Duodenal mucosa (tissue), 2 donors: ENCODE measurements around the gene TNS3.

ENCODE experiments used
- H3K27ac ChIP-seq: one replicate; pipeline ENCODE4 v1.7.0; 2013; ENCODE audit warnings: low read depth, low read length
- H3K27me3 ChIP-seq, 2 donors: one replicate each; pipeline ENCODE4 v1.7.0; 2013; ENCODE audit warnings: low read length in 2 of 2, control low read depth in 1 of 2; ENCODE audit not compliant: insufficient read depth in 2 of 2, control insufficient read depth in 1 of 2
- H3K36me3 ChIP-seq, 2 donors: one replicate each; pipeline ENCODE4 v1.7.0; 2013; ENCODE audit warnings: low read length in 2 of 2, control low read depth in 1 of 2; ENCODE audit not compliant: insufficient read depth in 2 of 2, control insufficient read depth in 1 of 2
- H3K4me1 ChIP-seq, 2 donors: one replicate each; pipeline ENCODE4 v1.7.0; 2013; ENCODE audit warnings: low read length in 2 of 2, control low read depth in 1 of 2; ENCODE audit not compliant: insufficient read depth in 2 of 2, control insufficient read depth in 1 of 2
- H3K4me3 ChIP-seq, 2 donors: one replicate each; pipeline ENCODE4 v1.7.0; 2013; ENCODE audit warnings: low read length in 2 of 2, low read depth in 1 of 2
- H3K9ac ChIP-seq, 2 donors: one replicate each; pipeline ENCODE4 v1.7.0; 2013; ENCODE audit warnings: low read length in 2 of 2, low read depth in 1 of 2
- H3K9me3 ChIP-seq, 2 donors: one replicate each; pipeline ENCODE4 v1.7.0; 2013; ENCODE audit warnings: low read length in 2 of 2, control low read depth in 1 of 2; ENCODE audit not compliant: control insufficient read depth in 1 of 2

The TNS3 gene

DNA sequence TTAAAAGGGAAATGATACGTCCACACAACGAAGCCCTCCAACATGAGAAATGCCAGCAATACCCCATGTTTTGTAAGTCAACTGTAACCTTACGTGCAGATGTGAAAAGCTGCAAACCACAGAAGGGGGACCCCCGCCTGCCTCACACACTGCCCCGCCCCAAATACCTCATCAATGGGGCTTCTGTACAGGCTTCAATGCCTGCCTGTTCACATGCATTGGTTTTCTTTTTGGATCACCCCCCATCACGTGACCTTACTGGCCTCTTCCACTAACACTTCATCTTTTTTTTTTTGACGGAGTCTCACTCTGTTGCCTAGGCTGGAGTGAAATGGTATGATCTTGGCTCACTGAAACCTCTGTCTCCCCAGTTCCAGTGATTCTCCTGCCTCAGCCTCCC, 224.0 kb downstream of the TNS3 start:
- no peaks in the 10 kb centered on the region for H3K9me3 ChIP-seq
- H3K4me3 ChIP-seq, result no peak overlapping the region
- H3K36me3 ChIP-seq, result peaks cover 3 to 30% of the 10 kb centered on the region in 2 donors
- H3K27me3 ChIP-seq, result no peaks in the 10 kb centered on the region
- H3K27ac ChIP-seq, result no peak overlapping the region
- peaks cover 29 to 33% of the 10 kb centered on the region in 2 donors for H3K4me1 ChIP-seq
- no peak overlapping the region for H3K9ac ChIP-seq

DNA sequence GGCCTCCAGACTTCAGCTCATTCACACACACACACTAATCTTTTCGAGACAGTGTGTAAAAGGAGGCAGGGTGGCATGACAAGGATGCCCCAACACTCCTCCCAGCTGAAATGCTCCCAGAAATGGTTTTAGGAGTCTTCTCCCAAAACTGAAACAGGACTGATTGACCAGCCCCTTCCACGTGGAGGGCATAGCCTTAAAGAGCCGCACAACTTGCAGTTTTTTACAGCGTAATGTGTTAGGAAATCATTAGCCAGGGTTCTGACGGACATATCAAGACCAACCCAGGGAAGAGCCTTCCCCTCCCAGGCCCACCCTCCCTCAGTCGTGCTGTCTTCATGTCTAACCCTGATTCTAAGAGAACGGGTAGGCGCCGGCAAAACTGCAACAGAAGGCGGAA, 224.6 kb downstream of the TNS3 start:
- Histone ChIP-seq H3K4me3 (no peak overlapping the region), H3K36me3 (peaks cover 3 to 29% of the 10 kb centered on the region in 2 donors), H3K4me1 (peaks cover 29 to 33% of the 10 kb centered on the region in 2 donors), H3K27ac (no peak overlapping the region), H3K9me3 (no peaks in the 10 kb centered on the region), H3K27me3 (no peaks in the 10 kb centered on the region), H3K9ac (no peak overlapping the region)

DNA sequence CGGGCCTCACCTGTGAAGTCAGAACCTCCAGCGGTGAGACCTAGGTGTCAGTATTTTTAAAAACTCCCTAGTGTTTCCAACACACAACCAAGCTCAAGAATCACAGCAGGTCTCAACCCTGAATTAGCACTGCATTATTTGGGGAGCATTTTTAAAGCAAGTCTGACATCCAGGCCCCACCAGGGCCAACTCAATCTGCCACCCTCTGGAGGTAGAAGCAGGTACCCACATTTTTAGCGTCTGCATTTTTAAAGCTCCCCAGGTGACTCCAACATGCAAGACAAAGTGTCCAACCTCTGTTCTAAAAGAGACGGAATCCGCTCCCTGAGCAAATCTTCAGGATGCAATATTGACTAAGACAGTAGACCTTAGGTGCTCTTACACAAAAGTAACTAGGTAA, 225.7 kb downstream of the TNS3 start:
- Histone ChIP-seq H3K4me1 (peaks cover 29 to 33% of the 10 kb centered on the region in 2 donors), H3K4me3 (no peak overlapping the region), H3K9ac (no peak overlapping the region), H3K27ac (no peak overlapping the region), H3K9me3 (no peaks in the 10 kb centered on the region), H3K27me3 (no peaks in the 10 kb centered on the region), H3K36me3 (peaks cover 3 to 29% of the 10 kb centered on the region in 2 donors)

DNA sequence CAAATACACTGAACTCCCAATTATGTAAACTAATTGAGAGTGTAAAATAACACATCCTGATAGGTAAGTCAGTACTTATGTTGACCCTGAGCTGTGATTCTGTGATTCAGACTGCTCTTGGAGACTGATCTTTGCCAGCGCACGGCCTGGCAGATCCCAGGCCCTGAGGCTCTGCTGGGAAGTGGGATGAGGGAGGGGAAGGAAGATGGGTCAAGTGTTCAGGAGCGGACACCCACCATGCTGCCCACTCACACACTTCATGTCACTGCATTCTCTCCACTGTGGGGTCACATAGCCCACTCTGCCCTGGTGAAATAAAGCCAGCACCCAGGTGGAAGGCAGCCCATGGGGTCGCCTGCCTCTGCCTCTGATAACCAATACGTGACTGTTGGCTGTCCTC, 226.2 kb downstream of the TNS3 start:
- no peaks in the 10 kb centered on the region for H3K9me3 ChIP-seq
- H3K4me3 ChIP-seq, result no peak overlapping the region
- no peak overlapping the region for H3K9ac ChIP-seq
- H3K27ac ChIP-seq, result no peak overlapping the region
- peaks cover 29 to 33% of the 10 kb centered on the region in 2 donors for H3K4me1 ChIP-seq
- H3K27me3 ChIP-seq, result no peaks in the 10 kb centered on the region
- peaks cover 3 to 26% of the 10 kb centered on the region in 2 donors for H3K36me3 ChIP-seq

DNA sequence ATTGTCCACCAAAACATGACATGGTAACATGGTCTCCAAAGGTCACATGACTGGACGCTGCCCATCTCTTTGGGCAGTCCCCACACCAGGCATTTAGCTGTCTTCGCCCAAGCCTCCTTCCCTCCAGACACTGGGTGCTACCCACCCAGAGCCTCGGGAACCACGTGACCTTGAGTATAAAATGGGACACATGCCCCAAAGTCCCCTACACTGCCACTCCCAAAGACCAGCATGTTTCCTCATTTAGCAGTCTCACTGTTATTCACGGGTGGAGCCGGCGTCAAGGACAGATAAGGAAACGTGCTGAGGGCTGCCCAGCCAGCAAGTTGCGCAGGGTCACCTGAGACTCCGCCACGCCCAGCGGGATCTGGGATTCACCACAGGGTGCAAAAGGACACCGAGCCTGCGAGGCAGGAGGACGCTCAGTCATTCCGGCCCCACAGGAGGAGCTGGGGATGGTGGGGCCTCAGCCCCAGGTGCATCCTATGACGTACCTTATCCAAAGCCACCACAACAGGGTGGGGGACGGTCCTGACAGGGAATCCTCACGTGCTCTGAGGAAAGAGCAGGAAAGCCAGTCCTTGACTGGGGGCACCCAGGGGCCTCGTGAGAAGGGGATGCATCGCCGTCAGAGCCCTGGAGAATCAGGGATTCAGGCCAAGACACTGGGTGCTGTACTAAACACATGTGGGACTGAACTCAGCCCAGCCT, 226.9 kb downstream of the TNS3 start:
- Histone ChIP-seq H3K9me3 (no peaks in the 10 kb centered on the region), H3K9ac (peak overlapping the region in 1 of 2 donors; percentile 22), H3K4me1 (peaks cover 29 to 33% of the 10 kb centered on the region in 2 donors), H3K36me3 (peaks cover 3 to 20% of the 10 kb centered on the region in 2 donors), H3K27me3 (no peaks in the 10 kb centered on the region), H3K4me3 (peak overlapping the region; percentile 11 to 16), H3K27ac (no peak overlapping the region)

DNA sequence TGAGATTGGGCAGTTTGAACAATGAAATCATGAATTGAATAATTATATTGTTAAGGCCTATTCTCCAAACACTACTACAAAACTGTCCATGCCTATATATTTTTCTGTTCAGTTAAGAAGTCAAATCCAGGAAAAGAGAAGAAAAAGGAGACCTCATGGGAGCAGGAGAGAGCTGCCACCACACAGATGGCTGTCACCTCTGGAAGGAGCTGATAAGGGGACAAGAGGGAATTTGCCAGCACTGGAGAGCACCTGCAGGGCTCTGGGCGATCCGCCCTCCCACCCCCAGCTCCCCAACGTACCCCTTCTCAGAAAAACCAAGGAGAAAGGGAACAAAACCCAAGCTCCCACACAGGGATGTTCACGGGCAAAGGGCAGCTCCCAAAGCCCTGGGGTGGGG, 227.8 kb downstream of the TNS3 start:
- Histone ChIP-seq H3K27ac (no peak overlapping the region), H3K9ac (no peak overlapping the region), H3K9me3 (no peaks in the 10 kb centered on the region), H3K4me1 (peaks cover 29 to 33% of the 10 kb centered on the region in 2 donors), H3K36me3 (peaks cover 3 to 26% of the 10 kb centered on the region in 2 donors), H3K27me3 (no peaks in the 10 kb centered on the region), H3K4me3 (no peak overlapping the region)

DNA sequence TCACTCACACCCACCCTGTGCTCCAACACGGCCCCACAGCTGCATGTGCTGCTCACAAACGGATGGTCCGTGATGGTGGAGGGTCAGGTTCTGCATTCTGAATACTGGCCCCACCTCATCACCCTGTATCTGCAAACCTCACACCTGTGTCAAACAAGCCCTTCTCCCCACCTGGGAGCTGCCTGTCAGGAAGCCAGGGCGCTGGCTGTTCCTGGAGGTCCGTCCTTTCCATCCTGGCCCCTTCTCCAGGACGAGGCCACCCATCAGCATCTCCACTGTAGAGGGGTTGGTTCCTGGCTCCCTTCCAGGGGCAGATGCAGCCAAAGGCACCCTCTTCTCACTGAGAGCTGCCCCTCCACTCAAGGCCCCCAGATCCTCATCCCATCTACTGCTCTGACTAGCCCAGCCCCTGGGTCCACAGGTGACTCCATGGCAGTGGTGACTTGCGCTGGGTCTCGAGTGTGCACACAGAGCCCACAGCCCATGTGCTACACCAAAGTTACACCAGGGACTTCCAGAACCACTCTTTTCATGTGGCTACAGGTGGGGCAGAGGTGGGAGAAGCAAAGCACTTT, 229.4 kb downstream of the TNS3 start:
- Histone ChIP-seq H3K36me3 (peaks cover 6 to 28% of the 10 kb centered on the region in 2 donors), H3K9ac (no peak overlapping the region), H3K27me3 (no peaks in the 10 kb centered on the region), H3K9me3 (no peaks in the 10 kb centered on the region), H3K27ac (no peak overlapping the region), H3K4me1 (peaks cover 25 to 33% of the 10 kb centered on the region in 2 donors), H3K4me3 (no peak overlapping the region)

DNA sequence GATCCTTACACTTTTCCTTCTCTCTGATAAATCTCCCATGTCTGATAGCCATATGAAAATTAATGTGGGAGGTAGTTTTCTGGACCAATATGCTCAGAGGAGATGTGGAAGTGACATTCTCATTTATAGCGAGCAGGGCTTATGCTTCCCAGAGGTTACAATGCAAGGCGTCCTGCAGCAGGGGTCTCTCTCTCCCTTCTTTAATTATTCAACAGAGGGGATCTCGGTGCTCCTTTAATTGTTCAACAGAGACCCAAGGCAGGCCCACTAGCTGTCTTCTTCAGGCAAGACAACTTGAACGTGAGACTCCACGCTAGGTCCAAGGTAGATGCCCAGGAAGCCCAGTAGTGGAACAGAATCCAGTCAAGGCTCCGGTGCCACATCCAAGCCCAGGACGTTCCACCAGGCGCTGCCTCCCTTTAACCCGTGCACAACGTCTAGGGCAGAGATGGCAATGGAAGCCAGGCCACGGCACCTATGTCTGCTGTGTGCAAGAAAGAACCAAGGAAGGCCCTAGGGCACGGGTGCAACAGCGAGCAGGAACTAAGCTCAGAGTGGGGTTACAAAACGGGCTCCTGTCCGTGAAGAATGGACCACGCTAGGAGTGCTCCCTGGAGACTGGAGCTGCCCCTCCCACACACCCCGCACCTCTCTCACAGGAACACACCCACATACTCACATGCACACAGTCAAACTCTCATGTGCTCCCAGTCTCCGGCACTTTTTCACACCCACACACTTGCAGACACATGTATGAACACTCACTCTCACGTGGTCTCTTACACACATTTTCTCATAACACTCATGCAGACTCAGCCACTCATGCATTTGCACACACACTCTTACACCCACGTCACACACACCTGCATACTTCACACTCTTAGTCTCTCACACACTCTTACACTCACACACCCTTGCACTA, 230.4 kb downstream of the TNS3 start:
- peaks cover 9 to 34% of the 10 kb centered on the region in 2 donors for H3K36me3 ChIP-seq
- H3K9me3 ChIP-seq, result no peaks in the 10 kb centered on the region
- H3K4me3 ChIP-seq, result no peak overlapping the region
- no peak overlapping the region for H3K9ac ChIP-seq
- no peak overlapping the region for H3K27ac ChIP-seq
- H3K27me3 ChIP-seq, result no peaks in the 10 kb centered on the region
- H3K4me1 ChIP-seq, result peaks cover 22 to 33% of the 10 kb centered on the region in 2 donors

DNA sequence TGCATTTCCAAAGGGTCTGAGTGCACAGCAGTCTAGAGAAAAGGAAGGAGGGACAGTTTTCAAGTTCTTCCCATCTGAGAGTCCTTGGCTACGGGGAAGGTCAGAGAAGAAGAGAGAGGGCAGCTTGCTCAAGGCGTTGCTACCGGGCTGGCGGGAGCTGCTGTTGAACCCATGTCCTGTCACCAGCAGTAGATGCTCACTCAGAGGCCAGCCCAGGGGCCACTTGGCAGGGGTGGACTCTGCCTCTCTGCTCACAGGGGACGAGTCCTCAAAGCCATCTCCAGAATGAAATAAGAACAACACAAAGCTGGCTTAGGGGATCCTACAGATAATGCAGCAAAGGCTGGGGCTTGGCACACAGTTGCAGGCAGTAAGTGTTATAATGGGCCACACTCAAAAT, 231.5 kb downstream of the TNS3 start:
- no peaks in the 10 kb centered on the region for H3K9me3 ChIP-seq
- H3K4me3 ChIP-seq, result no peak overlapping the region
- peaks cover 17 to 45% of the 10 kb centered on the region in 2 donors for H3K36me3 ChIP-seq
- no peaks in the 10 kb centered on the region for H3K27me3 ChIP-seq
- no peak overlapping the region for H3K9ac ChIP-seq
- H3K4me1 ChIP-seq, result peaks cover 13 to 22% of the 10 kb centered on the region in 2 donors
- no peak overlapping the region for H3K27ac ChIP-seq

DNA sequence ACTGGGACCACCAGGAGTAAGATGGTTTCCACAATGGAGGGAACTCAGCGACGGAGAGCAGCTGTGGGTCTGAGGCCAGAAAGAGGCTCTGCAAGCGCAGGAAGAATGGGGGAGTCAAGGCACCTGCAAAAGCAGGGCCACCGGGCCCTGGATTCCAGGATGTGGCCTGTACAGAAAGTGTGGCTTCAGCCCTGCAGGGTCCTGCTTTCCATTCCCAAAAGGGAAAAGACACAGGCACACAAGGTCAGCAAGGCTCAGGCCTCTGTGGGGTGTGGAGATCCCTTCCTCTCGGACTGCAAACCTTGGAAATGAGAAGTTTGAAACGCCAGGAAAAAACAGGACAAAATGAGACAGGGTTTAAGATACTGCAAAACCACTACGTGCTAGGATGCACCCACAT, 232.5 kb downstream of the TNS3 start:
- Histone ChIP-seq H3K4me3 (no peak overlapping the region), H3K4me1 (peaks cover 3 to 12% of the 10 kb centered on the region in 2 donors), H3K27ac (no peak overlapping the region), H3K36me3 (peaks cover 26 to 52% of the 10 kb centered on the region in 2 donors), H3K9me3 (no peaks in the 10 kb centered on the region), H3K9ac (no peak overlapping the region), H3K27me3 (no peaks in the 10 kb centered on the region)
